SK-N-SH (cell line): ENCODE data around the gene CSNK1D. TPM values are rescaled to one million over a fixed set of nuclear protein-coding genes. Genes with fewer than 3 reads are reported as not detected.

Experiments
- CTCF ChIA-PET: fragments of 300-600, 350-600 bp; formaldehyde crosslinking; extraction: SDS; loops from one replicate; lab custom pipeline; 2021; lab: Yijun Ruan, JAX
- POLR2A ChIA-PET: fragments of 350-600 bp; sonication (Branson Sonifier 250); formaldehyde crosslinking; extraction: SDS; loops from one replicate; lab custom pipeline; 2020; ENCODE audit warnings: antibody characterized with exemption, inconsistent platforms; lab: Yijun Ruan, JAX
- DNase-seq: peaks from one replicate; pipeline ENCODE4 v3.0.0; 2012
- H2AFZ ChIP-seq: fragments of 200-600 bp; sonication (generic); 2 replicates; pipeline ENCODE4 v1.8.1; 2016; ENCODE audit warnings: antibody characterized with exemption, mild to moderate bottlenecking, low read depth
- H3F3A ChIP-seq: fragments of 200-600 bp; sonication (generic); replicated peaks from 2 replicates; pipeline ENCODE3; 2016; ENCODE audit warnings: antibody characterized with exemption, mild to moderate bottlenecking; ENCODE audit not compliant: insufficient read depth
- H3K27ac ChIP-seq, 2 experiments: fragments of 200-500 bp in 1 of 2; fragments of 200-600 bp in 1 of 2; sonication (Bioruptor generic) in 1 of 2; sonication (generic), shearing (Covaris generic) in 1 of 2; 2 replicates each; pipeline versions ENCODE4 v1.5.1 to v1.6.1; 2014 to 2016; ENCODE audit warnings: low read depth in 2 of 2, inconsistent platforms in 1 of 2, low read length in 1 of 2, mild to moderate bottlenecking in 1 of 2, mixed read lengths in 1 of 2
- H3K27me3 ChIP-seq: fragments of 200-600 bp; sonication (generic), shearing (Covaris generic); 2 replicates; pipeline ENCODE4 v1.6.1; 2016; ENCODE audit warnings: mixed run types; ENCODE audit not compliant: insufficient read depth
- H3K36me3 ChIP-seq, 2 experiments: fragments of 200-500 bp in 1 of 2; fragments of 200-600 bp in 1 of 2; sonication (Bioruptor generic) in 1 of 2; sonication (generic) in 1 of 2; replicated peaks in 1 of 2; 2 replicates each; pipeline versions ENCODE3 to v1.5.1; 2014 to 2016; ENCODE audit warnings: low read length in 1 of 2, mild to moderate bottlenecking in 1 of 2; ENCODE audit not compliant: insufficient read depth in 2 of 2, control insufficient read depth in 1 of 2
- H3K4me1 ChIP-seq, 2 experiments: fragments of 200-500 bp in 1 of 2; fragments of 200-600 bp in 1 of 2; sonication (Bioruptor generic) in 1 of 2; sonication (generic), shearing (Covaris generic) in 1 of 2; 2 replicates each; pipeline versions ENCODE4 v1.5.1 to v1.6.1; 2014 to 2016; ENCODE audit warnings: low read depth in 1 of 2, low read length in 1 of 2, mixed run types in 1 of 2; ENCODE audit not compliant: insufficient read depth in 2 of 2, control insufficient read depth in 1 of 2
- H3K4me2 ChIP-seq: fragments of 200-600 bp; sonication (generic), shearing (Covaris generic); 2 replicates; pipeline ENCODE4 v1.6.1; 2017; ENCODE audit warnings: mixed run types
- H3K4me3 ChIP-seq, 2 experiments: fragments of 200-500 bp in 1 of 2; fragments of 200-600 bp in 1 of 2; sonication (Bioruptor generic) in 1 of 2; sonication (generic), shearing (Covaris generic) in 1 of 2; 2 replicates each; pipeline versions ENCODE4 v1.5.1 to v1.8.1; 2014 to 2016; ENCODE audit warnings: low read depth in 2 of 2, inconsistent platforms in 1 of 2, low read length in 1 of 2, mild to moderate bottlenecking in 1 of 2, mixed read lengths in 1 of 2, moderate library complexity in 1 of 2
- H3K79me2 ChIP-seq: fragments of 200-600 bp; sonication (generic); 2 replicates; pipeline ENCODE4 v1.8.1; 2017; ENCODE audit warnings: mild to moderate bottlenecking; ENCODE audit not compliant: insufficient read depth
- H3K9ac ChIP-seq: fragments of 200-600 bp; sonication (generic); 2 replicates; pipeline ENCODE4 v1.6.1; 2017; ENCODE audit warnings: mixed run types
- H3K9me2 ChIP-seq: fragments of 200-600 bp; sonication (generic); 2 replicates; pipeline ENCODE4 v1.6.1; 2017; ENCODE audit warnings: mixed run types
- H3K9me3 ChIP-seq: fragments of 200-600 bp; sonication (generic); 2 replicates; pipeline ENCODE4 v1.6.1; 2017; ENCODE audit warnings: mixed run types, mild to moderate bottlenecking, moderate library complexity
- H4K20me1 ChIP-seq: fragments of 200-600 bp; sonication (generic); 2 replicates; pipeline ENCODE4 v1.6.1; 2017; ENCODE audit warnings: mild to moderate bottlenecking, mixed run types; ENCODE audit not compliant: insufficient read depth
- CHD2 ChIP-seq: fragments of 150-350 bp; IDR thresholded peaks from 2 replicates; pipeline ENCODE4 v1.6.1; 2018; ENCODE audit warnings: low read length; ENCODE audit not compliant: partially characterized antibody
- ELF1 ChIP-seq: IDR thresholded peaks from 2 replicates; pipeline ENCODE4 v1.4.0; 2012
- FOXJ3 ChIP-seq: sonication (generic); formaldehyde crosslinking; IDR thresholded peaks from 2 replicates; pipeline ENCODE4 v1.5.1; 2020; ENCODE audit warnings: mild to moderate bottlenecking, missing genetic modification reagents
- MXI1 ChIP-seq: IDR thresholded peaks from 2 replicates; pipeline ENCODE4 v1.6.1; 2012; ENCODE audit warnings: mild to moderate bottlenecking, low read depth, low read length, improper control_type of control experiment
- PBX3 ChIP-seq: IDR thresholded peaks from 2 replicates; pipeline ENCODE4; 2012
- RFX5 ChIP-seq: IDR thresholded peaks from 2 replicates; pipeline ENCODE4 v1.6.1; 2012; ENCODE audit warnings: mild to moderate bottlenecking, improper control_type of control experiment, low read length
- USF1 ChIP-seq: IDR thresholded peaks from 2 replicates; pipeline ENCODE4 v1.4.0; 2012; ENCODE audit warnings: low read depth, borderline replicate concordance
- USF2 ChIP-seq: fragments of 150-350 bp; IDR thresholded peaks from 2 replicates; pipeline ENCODE4 v1.6.1; 2017; ENCODE audit warnings: antibody characterized with exemption, low read length, low read depth, borderline replicate concordance
- ZBTB33 ChIP-seq: IDR thresholded peaks from 2 replicates; pipeline ENCODE4 v1.4.0; 2012; ENCODE audit warnings: low read depth, borderline replicate concordance
- WGBS: methylation state at CpG from one replicate; pipeline ENCODE4 v1.1.6; 2017; ENCODE audit warnings: low lambda C conversion rate; 5-methylcytosine and 5-hydroxymethylcytosine counted together
- polyA plus RNA-seq, 3 experiments: library from polyadenylated mRNA; depleted of rRNA; stranded (reverse); fragments of >200 nt; gene quantifications; 2 replicates each; pipeline ENCODE4 v1.2.3, GENCODE V29; 2012

The CSNK1D gene
- polyA plus RNA-seq, 1 of the 3 experiments (the other 2 are of a cell fraction) = 216 TPM

- ChIA-PET CTCF (interaction anchor here (1.0 to 3.0 kb wide), 7 partner anchors 9 to 111 kb away, joined by 3 to 24 read pairs (median 5); no protein-coding TSS in a partner anchor), POLR2A (interaction anchor here (0.8 kb wide), 1 partner anchor 11 kb away, joined by 3 read pairs; no protein-coding TSS in a partner anchor)
- Histone ChIP-seq H3K9me3 (no peaks in the 10 kb centered on the region), H3K27ac (no peak overlapping the region), H3K36me3 (no peaks in the 10 kb centered on the region), H3K79me2 (no peaks in the 10 kb centered on the region), H3K4me1 (peaks cover 5 to 14% of the 10 kb centered on the region in 2 experiments; a peak in 3 of 4 replicates), H3F3A (peaks cover 20% of the 10 kb centered on the region), H3K9me2 (no peaks in the 10 kb centered on the region), H3K4me3 (no peak overlapping the region), H3K9ac (no peak overlapping the region), H2AFZ (no peak overlapping the region), H4K20me1 (no peaks in the 10 kb centered on the region), H3K4me2 (no peak overlapping the region), H3K27me3 (peaks cover 11% of the 10 kb centered on the region; the same call in 1 of the 2 replicates)
- WGBS = 90% methylated on average over 26 of the region's 29 CpGs
- TF ChIP-seq FOXJ3 (CRISPR knock-in tag) (no peak), PBX3 (no peak), USF2 (no peak), ZBTB33 (no peak), CHD2 (no peak), ELF1 (no peak), RFX5 (no peak), MXI1 (no peak), USF1 (no peak)
- no peak for DNase-seq
Measured at GRCh38 chr17:82316651-82317393, 43.3 kb upstream of the CSNK1D start.
